ENCODE results near the gene PCDHB3.
"Not testable (repeated sequence)": the region's sequence is repeated elsewhere in the genome, so short reads cannot be mapped to it uniquely, and the experiment has no call there.

Gene PCDHB3

DNA sequence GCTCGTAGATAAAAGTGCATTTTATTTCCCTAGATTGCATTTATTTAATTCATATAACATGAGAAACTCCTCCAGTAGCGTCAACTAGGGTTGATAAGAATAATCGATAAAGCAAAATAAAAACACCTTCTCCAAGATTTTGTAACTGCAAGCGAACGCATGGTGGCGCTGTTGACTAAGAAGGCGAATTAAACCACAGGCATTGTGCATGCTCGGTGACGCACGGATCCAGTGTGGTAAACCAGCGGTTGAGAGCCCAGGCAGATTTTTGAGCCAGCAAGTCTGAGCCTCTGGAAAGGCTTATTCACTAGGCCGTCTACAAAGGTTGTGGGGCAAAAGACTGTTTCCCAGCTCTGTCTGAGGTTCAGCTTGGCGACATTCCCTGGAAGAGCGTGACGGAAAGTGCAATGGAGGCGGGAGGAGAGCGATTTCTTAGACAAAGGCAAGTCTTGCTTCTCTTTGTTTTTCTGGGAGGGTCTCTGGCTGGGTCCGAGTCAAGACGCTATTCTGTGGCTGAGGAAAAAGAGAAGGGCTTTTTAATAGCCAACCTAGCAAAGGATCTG lies at the start of gene PCDHB3:
PCDHB3 (plus strand) TSS at position 231 of the 563 bp plus-strand sequence; CDS start at position 408, 177 bp downstream.
- Histone ChIP-seq H3K4me1 (ENCODE audit: control insufficient read depth in 1 of 2, insufficient read depth in 2 of 2, low read length in 2 of 2) (no peaks in the 10 kb centered on the region), H3K4me3 (ENCODE audit: low read depth in 1 of 2, low read length in 2 of 2) (peak within 1 kb of the TSS; percentile 22 to 43), H3K27ac (ENCODE audit: low read depth, low read length) (no peak within 1 kb of the TSS), H3K9me3 (ENCODE audit: control insufficient read depth in 1 of 2, low read length in 2 of 2) (peaks cover 22 to 27% of the 10 kb centered on the region in 2 donors), H3K9ac (ENCODE audit: low read depth in 1 of 2, low read length in 2 of 2) (no peak within 1 kb of the TSS), H3K36me3 (ENCODE audit: control insufficient read depth in 1 of 2, insufficient read depth in 2 of 2, low read length in 2 of 2) (no peaks in the 10 kb centered on the region), H3K27me3 (ENCODE audit: control insufficient read depth in 1 of 2, insufficient read depth in 2 of 2, low read length in 2 of 2) (no peaks in the 10 kb centered on the region)

DNA sequence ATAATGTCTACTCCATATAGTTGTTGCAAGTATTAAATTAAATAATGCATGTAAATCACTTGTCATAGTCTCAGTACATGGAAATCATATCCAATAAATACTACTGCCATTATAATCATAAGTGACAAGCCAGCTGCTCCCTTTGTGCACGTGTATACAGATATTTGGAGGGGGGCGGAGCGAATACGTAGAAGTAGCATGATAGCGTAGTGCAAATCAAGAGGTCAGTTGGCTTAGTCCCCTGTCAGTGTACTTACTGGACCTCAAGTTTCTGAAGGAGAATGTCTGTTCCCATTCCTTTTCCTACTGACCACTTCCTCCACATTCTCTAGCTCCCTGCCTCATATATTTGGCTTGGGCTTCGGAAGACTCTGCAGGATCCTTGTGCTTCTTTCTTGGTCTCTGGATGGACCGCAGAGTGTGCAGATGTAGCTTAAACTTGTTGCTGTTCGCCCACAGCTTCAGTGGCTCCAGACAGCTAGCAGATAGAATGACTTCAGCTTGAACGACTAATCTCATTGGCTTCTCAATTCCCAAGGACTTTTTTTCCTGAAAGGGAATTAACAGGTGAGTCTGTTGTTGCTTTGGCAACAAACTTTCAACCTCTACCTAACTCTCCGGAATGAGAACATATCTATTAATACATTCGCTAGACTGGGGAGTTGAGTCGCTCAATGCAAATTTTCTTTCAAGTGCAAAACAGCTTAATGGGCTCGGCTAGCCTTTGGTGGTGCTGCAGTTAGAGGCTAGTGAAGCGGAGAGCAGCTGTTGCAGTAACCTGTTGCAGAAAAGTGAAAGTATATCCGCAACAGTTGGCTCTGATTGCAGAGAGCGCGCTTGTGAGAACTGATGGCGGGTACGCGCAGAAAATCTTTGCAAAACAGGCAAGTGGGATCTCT lies 49.4 kb upstream of the PCDHB3 start, which contains the start of gene PCDHB1:
PCDHB1 (plus strand) TSS at position 753 of the 899 bp plus-strand sequence; CDS start at position 850, 97 bp downstream.
- peak within 1 kb of the TSS; percentile 41 to 57 for H3K4me3 ChIP-seq (ENCODE audit: low read depth in 1 of 2, low read length in 2 of 2)

GRCh38 chr5:141051521-141051866 lies 48.8 kb upstream of the PCDHB3 start:
- H3K27ac ChIP-seq (ENCODE audit: low read depth, low read length), result no peak overlapping the region
- peak overlapping the region; percentile 41 to 57 for H3K4me3 ChIP-seq (ENCODE audit: low read depth in 1 of 2, low read length in 2 of 2)
- no peaks in the 10 kb centered on the region for H3K36me3 ChIP-seq (ENCODE audit: control insufficient read depth in 1 of 2, insufficient read depth in 2 of 2, low read length in 2 of 2)
- peaks cover 0 to 5% of the 10 kb centered on the region in 2 donors for H3K9me3 ChIP-seq (ENCODE audit: control insufficient read depth in 1 of 2, low read length in 2 of 2)
- no peaks in the 10 kb centered on the region for H3K27me3 ChIP-seq (ENCODE audit: control insufficient read depth in 1 of 2, insufficient read depth in 2 of 2, low read length in 2 of 2)
- H3K9ac ChIP-seq (ENCODE audit: low read depth in 1 of 2, low read length in 2 of 2), result no peak overlapping the region
- H3K4me1 ChIP-seq (ENCODE audit: control insufficient read depth in 1 of 2, insufficient read depth in 2 of 2, low read length in 2 of 2), result no peaks in the 10 kb centered on the region

More for the DNA sequence above, 49.4 kb upstream of the PCDHB3 start, which contains the start of gene PCDHB1:
- peaks cover 0 to 5% of the 10 kb centered on the region in 2 donors for H3K9me3 ChIP-seq (ENCODE audit: control insufficient read depth in 1 of 2, low read length in 2 of 2)
- no peak within 1 kb of the TSS for H3K9ac ChIP-seq (ENCODE audit: low read depth in 1 of 2, low read length in 2 of 2)
- H3K4me1 ChIP-seq (ENCODE audit: control insufficient read depth in 1 of 2, insufficient read depth in 2 of 2, low read length in 2 of 2), result no peaks in the 10 kb centered on the region
- no peaks in the 10 kb centered on the region for H3K36me3 ChIP-seq (ENCODE audit: control insufficient read depth in 1 of 2, insufficient read depth in 2 of 2, low read length in 2 of 2)
- no peak within 1 kb of the TSS for H3K27ac ChIP-seq (ENCODE audit: low read depth, low read length)
- no peaks in the 10 kb centered on the region for H3K27me3 ChIP-seq (ENCODE audit: control insufficient read depth in 1 of 2, insufficient read depth in 2 of 2, low read length in 2 of 2)

DNA sequence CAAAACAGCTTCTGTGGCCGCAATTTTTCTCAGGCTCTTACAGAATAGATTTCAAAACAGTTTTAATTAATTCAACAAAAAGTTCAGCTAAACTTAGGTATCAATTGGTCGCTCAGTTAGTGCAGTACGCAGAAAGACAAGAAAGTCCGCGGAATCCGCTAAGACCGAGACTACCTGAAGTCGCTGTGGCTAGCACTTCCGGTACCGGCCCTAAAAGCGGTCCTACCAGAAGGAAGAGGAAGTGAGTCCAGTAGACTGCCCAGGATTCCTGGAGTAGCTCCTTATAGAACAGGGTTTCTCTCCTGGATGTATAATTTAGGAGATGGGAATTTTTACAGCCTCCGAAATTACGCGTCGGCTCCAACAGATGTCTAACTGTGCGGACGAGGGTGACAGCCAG lies 22.4 kb upstream of the PCDHB3 start:
- Histone ChIP-seq H3K4me3 (ENCODE audit: low read depth in 1 of 2, low read length in 2 of 2) (peak overlapping the region in 1 of 2 donors; percentile 15), H3K27me3 (ENCODE audit: control insufficient read depth in 1 of 2, insufficient read depth in 2 of 2, low read length in 2 of 2) (no peaks in the 10 kb centered on the region), H3K9ac (ENCODE audit: low read depth in 1 of 2, low read length in 2 of 2) (no peak overlapping the region), H3K9me3 (ENCODE audit: control insufficient read depth in 1 of 2, low read length in 2 of 2) (peaks cover 0 to 4% of the 10 kb centered on the region in 2 donors), H3K27ac (ENCODE audit: low read depth, low read length) (no peak overlapping the region), H3K36me3 (ENCODE audit: control insufficient read depth in 1 of 2, insufficient read depth in 2 of 2, low read length in 2 of 2) (no peaks in the 10 kb centered on the region), H3K4me1 (ENCODE audit: control insufficient read depth in 1 of 2, insufficient read depth in 2 of 2, low read length in 2 of 2) (no peaks in the 10 kb centered on the region)

DNA sequence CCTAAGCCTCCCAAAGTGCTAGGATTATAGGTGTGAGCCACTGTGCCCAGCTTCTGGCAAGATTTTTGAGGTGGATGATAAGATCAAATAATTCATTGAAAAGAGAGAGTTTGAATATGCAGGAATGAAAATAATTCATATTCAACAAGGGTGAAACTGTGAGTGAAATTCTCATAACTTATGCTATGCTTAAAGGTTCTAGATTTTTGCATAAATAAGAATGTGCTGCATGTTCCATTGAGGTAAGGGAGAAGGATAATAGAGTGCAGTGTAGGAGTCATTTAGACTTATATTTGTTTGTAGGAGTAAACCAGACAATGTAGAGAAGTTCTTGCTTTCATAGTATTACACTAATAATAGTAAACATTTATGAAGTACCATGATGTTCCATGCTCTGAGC lies 18.0 kb upstream of the PCDHB3 start:
- Histone ChIP-seq H3K4me3 (ENCODE audit: low read depth in 1 of 2, low read length in 2 of 2) (no peak overlapping the region), H3K36me3 (ENCODE audit: control insufficient read depth in 1 of 2, insufficient read depth in 2 of 2, low read length in 2 of 2) (no peaks in the 10 kb centered on the region), H3K27ac (ENCODE audit: low read depth, low read length) (no peak overlapping the region), H3K4me1 (ENCODE audit: control insufficient read depth in 1 of 2, insufficient read depth in 2 of 2, low read length in 2 of 2) (no peaks in the 10 kb centered on the region), H3K9ac (ENCODE audit: low read depth in 1 of 2, low read length in 2 of 2) (no peak overlapping the region), H3K9me3 (ENCODE audit: control insufficient read depth in 1 of 2, low read length in 2 of 2) (peaks cover 0 to 2% of the 10 kb centered on the region in 2 donors), H3K27me3 (ENCODE audit: control insufficient read depth in 1 of 2, insufficient read depth in 2 of 2, low read length in 2 of 2) (no peaks in the 10 kb centered on the region)

DNA sequence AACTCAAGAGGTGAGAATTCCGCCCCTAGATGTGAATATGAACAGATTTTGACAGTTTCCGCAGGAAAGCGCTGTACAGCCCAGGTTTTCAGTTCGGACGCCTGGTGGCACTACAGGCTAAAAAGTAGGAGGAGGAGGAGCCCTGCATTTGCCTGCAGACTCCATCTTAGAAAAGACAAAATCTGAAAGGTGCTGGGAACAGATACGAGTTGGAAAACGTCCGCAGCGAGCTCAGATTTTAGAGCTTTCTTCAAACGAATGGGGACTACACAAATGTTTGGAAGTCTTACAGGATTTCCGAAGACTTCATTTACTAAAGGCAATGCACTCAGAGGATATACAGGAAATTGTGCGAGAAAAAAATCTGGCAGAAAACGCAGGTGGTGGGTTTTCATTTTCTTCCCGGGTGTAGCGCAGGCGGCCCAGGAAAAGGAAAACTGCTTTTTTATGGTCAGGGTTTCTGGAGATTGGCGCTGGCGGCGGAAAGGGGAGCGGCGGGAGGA lies 15.7 kb upstream of the PCDHB3 start:
- Histone ChIP-seq H3K27me3 (ENCODE audit: control insufficient read depth in 1 of 2, insufficient read depth in 2 of 2, low read length in 2 of 2) (no peaks in the 10 kb centered on the region), H3K27ac (ENCODE audit: low read depth, low read length) (no peak overlapping the region), H3K4me3 (ENCODE audit: low read depth in 1 of 2, low read length in 2 of 2) (peak overlapping the region in 1 of 2 donors; percentile 48), H3K36me3 (ENCODE audit: control insufficient read depth in 1 of 2, insufficient read depth in 2 of 2, low read length in 2 of 2) (no peaks in the 10 kb centered on the region), H3K4me1 (ENCODE audit: control insufficient read depth in 1 of 2, insufficient read depth in 2 of 2, low read length in 2 of 2) (no peaks in the 10 kb centered on the region), H3K9ac (ENCODE audit: low read depth in 1 of 2, low read length in 2 of 2) (no peak overlapping the region), H3K9me3 (ENCODE audit: control insufficient read depth in 1 of 2, low read length in 2 of 2) (peaks cover 0 to 6% of the 10 kb centered on the region in 2 donors)

- no peak within 1 kb of the TSS for H3K27ac ChIP-seq (ENCODE audit: low read depth, low read length)
- no peak within 1 kb of the TSS for H3K9ac ChIP-seq (ENCODE audit: low read depth in 1 of 2, low read length in 2 of 2)
- H3K4me3 ChIP-seq (ENCODE audit: low read depth in 1 of 2, low read length in 2 of 2), result peak within 1 kb of the TSS in 1 of 2 donors; percentile 38
- H3K27me3 ChIP-seq (ENCODE audit: control insufficient read depth in 1 of 2, insufficient read depth in 2 of 2, low read length in 2 of 2), result no peaks in the 10 kb centered on the region
- H3K4me1 ChIP-seq (ENCODE audit: control insufficient read depth in 1 of 2, insufficient read depth in 2 of 2, low read length in 2 of 2), result no peaks in the 10 kb centered on the region
- peaks cover 13 to 15% of the 10 kb centered on the region in 2 donors for H3K9me3 ChIP-seq (ENCODE audit: control insufficient read depth in 1 of 2, low read length in 2 of 2)
- H3K36me3 ChIP-seq (ENCODE audit: control insufficient read depth in 1 of 2, insufficient read depth in 2 of 2, low read length in 2 of 2), result no peaks in the 10 kb centered on the region
These were observed 5.6 kb upstream of the PCDHB3 start, which contains the start of gene PCDHB2 for GRCh38 chr5:141094481-141095262. TSS of gene PCDHB2 (plus strand) at chr5:141094615. CDS start at chr5:141094791, 176 bp downstream.

- Histone ChIP-seq H3K27ac (ENCODE audit: low read depth, low read length) (no peak overlapping the region), H3K4me1 (ENCODE audit: control insufficient read depth in 1 of 2, insufficient read depth in 2 of 2, low read length in 2 of 2) (no peaks in the 10 kb centered on the region), H3K36me3 (ENCODE audit: control insufficient read depth in 1 of 2, insufficient read depth in 2 of 2, low read length in 2 of 2) (no peaks in the 10 kb centered on the region), H3K27me3 (ENCODE audit: control insufficient read depth in 1 of 2, insufficient read depth in 2 of 2, low read length in 2 of 2) (no peaks in the 10 kb centered on the region), H3K9me3 (ENCODE audit: control insufficient read depth in 1 of 2, low read length in 2 of 2) (peaks cover 16 to 20% of the 10 kb centered on the region in 2 donors), H3K9ac (ENCODE audit: low read depth in 1 of 2, low read length in 2 of 2) (no peak overlapping the region), H3K4me3 (ENCODE audit: low read depth in 1 of 2, low read length in 2 of 2) (no peak overlapping the region)
These were observed 5.0 kb upstream of the PCDHB3 start for GRCh38 chr5:141095263-141095641.

DNA sequence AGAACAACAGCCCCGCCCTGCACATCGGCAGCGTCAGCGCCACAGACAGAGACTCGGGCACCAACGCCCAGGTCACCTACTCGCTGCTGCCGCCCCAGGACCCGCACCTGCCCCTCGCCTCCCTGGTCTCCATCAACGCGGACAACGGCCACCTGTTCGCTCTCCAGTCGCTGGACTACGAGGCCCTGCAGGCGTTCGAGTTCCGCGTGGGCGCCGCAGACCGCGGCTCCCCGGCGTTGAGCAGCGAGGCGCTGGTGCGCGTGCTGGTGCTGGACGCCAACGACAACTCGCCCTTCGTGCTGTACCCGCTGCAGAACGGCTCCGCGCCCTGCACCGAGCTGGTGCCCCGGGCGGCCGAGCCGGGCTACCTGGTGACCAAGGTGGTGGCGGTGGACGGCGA lies 4.1 kb upstream of the PCDHB3 start:
- H3K27me3 ChIP-seq (ENCODE audit: control insufficient read depth in 1 of 2, insufficient read depth in 2 of 2, low read length in 2 of 2); H3K4me3 ChIP-seq (ENCODE audit: low read depth in 1 of 2, low read length in 2 of 2); H3K36me3 ChIP-seq (ENCODE audit: control insufficient read depth in 1 of 2, insufficient read depth in 2 of 2, low read length in 2 of 2); H3K27ac ChIP-seq (ENCODE audit: low read depth, low read length); H3K4me1 ChIP-seq (ENCODE audit: control insufficient read depth in 1 of 2, insufficient read depth in 2 of 2, low read length in 2 of 2); H3K9ac ChIP-seq (ENCODE audit: low read depth in 1 of 2, low read length in 2 of 2): not testable (repeated sequence)
- peaks cover 23 to 29% of the 10 kb centered on the region in 2 donors for H3K9me3 ChIP-seq (ENCODE audit: control insufficient read depth in 1 of 2, low read length in 2 of 2)

Measured in duodenal mucosa (tissue), 2 donors.